ENCODE data around the gene POLR3G. TPM values are rescaled to one million over a fixed set of nuclear protein-coding genes. Genes with fewer than 3 reads are reported as not detected.

Gene POLR3G
- total RNA-seq, 3 donors from 2014 or later, result 0.64 to 1.5 (median 1.3) TPM

DNA sequence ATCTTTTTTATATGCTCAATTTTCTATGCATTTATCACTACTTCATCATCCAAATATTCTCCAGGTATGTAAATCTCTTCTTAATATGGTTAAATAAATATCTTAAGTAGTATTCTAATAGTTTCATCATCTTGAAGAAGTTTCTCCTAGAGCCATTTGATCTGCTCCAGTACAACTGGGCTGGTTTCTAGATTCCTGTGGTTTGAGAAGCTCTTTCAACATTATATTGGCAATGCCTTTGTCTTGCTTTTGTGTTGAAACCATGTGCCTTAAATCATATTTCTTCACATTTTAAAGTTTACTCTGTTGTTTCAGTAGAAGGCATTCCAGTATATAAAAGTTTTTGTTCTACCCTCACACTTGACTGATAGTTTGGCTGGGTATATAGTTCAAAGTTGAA, 27.7 kb upstream of the POLR3G start:
- ATAC-seq, result no peak
- TF ChIP-seq, protein P1, sequence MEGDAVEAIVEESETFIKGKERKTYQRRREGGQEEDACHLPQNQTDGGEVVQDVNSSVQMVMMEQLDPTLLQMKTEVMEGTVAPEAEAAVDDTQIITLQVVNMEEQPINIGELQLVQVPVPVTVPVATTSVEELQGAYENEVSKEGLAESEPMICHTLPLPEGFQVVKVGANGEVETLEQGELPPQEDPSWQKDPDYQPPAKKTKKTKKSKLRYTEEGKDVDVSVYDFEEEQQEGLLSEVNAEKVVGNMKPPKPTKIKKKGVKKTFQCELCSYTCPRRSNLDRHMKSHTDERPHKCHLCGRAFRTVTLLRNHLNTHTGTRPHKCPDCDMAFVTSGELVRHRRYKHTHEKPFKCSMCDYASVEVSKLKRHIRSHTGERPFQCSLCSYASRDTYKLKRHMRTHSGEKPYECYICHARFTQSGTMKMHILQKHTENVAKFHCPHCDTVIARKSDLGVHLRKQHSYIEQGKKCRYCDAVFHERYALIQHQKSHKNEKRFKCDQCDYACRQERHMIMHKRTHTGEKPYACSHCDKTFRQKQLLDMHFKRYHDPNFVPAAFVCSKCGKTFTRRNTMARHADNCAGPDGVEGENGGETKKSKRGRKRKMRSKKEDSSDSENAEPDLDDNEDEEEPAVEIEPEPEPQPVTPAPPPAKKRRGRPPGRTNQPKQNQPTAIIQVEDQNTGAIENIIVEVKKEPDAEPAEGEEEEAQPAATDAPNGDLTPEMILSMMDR (IDR thresholded peaks at IDR 0.05), result no peak
- intact Hi-C loops (cut with DNase I, micrococcal nuclease), result no loop called here

DNA sequence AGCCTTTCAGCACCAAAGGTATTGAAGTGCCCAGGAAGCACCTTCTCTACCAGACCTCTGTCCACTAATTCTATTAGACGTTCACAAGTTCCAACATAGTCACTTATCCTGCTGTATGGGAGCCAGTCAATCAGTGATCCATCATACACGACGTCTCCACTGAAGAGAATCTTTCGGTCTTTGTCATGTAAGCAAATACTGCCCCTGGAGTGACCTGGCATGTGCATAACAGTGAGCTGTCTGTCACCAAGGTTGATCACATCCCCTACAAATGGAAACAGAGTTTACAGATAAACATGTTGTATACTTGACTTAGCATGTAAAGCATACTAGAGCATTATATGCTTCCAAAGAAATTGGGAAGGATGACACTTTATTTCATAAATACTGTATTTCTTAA, 13.4 kb upstream of the POLR3G start:
- no peaks in the 10 kb centered on the region for H3K9me3 ChIP-seq
- ATAC-seq (no peak), DNase-seq (no peak)
- H3K4me3 ChIP-seq, result no peak overlapping the region
- H3K4me1 ChIP-seq (ENCODE audit: low read depth), result no peaks in the 10 kb centered on the region
- TF ChIP-seq, protein P1 (IDR thresholded peaks at IDR 0.05), result no peak
- intact Hi-C loops (cut with DNase I, micrococcal nuclease), result no loop called here
- H3K36me3 ChIP-seq (ENCODE audit: low read depth), result no peaks in the 10 kb centered on the region

More for the DNA sequence above, 27.7 kb upstream of the POLR3G start:
- H3K4me3 ChIP-seq, result no peak overlapping the region
- H3K36me3 ChIP-seq (ENCODE audit: low read depth), result no peaks in the 10 kb centered on the region
- no peaks in the 10 kb centered on the region for H3K4me1 ChIP-seq (ENCODE audit: low read depth)
- H3K9me3 ChIP-seq, result no peaks in the 10 kb centered on the region
- DNase-seq, result no peak

DNA sequence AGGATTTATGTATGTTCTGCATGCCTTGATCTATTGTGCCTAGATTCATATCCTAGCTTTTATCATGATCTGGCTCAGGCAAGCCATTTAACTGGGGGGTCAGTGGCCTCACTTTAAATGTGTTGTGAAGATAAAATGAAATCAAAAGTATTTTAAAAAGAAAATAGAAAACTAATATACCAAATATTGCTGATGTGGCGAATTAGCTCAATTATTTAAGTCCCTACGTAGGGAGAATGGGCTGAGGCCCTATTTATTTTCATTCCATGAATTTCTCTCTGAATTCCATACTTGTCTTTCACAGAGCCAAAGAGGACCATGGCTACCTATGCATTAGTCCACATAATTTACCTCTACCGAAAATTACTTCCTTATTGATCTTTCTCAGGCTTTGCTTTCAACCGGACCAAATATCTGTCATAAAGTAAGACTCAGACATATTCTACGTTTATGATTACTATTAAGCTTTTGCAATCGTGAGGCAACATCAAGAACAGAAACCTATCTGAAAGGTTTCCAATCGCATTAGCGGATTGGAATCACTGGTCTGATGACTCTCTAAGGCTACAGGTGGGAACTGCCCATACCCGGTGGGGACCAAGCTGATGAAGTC, 1.8 kb upstream of the POLR3G start:
- peaks cover 7% of the 10 kb centered on the region for H3K4me1 ChIP-seq (ENCODE audit: low read depth)
- no peaks in the 10 kb centered on the region for H3K9me3 ChIP-seq
- DNase-seq, result no peak
- H3K4me3 ChIP-seq, result no peak overlapping the region
- H3K36me3 ChIP-seq (ENCODE audit: low read depth), result no peaks in the 10 kb centered on the region
- TF ChIP-seq, protein P1 (IDR thresholded peaks at IDR 0.05), result no peak
- intact Hi-C loops (cut with DNase I, micrococcal nuclease), result loop anchor here in 1 of 2 donors (2.0 kb wide), 1 partner anchor 62 kb away; no protein-coding TSS in a partner anchor
- ATAC-seq, result no peak

DNA sequence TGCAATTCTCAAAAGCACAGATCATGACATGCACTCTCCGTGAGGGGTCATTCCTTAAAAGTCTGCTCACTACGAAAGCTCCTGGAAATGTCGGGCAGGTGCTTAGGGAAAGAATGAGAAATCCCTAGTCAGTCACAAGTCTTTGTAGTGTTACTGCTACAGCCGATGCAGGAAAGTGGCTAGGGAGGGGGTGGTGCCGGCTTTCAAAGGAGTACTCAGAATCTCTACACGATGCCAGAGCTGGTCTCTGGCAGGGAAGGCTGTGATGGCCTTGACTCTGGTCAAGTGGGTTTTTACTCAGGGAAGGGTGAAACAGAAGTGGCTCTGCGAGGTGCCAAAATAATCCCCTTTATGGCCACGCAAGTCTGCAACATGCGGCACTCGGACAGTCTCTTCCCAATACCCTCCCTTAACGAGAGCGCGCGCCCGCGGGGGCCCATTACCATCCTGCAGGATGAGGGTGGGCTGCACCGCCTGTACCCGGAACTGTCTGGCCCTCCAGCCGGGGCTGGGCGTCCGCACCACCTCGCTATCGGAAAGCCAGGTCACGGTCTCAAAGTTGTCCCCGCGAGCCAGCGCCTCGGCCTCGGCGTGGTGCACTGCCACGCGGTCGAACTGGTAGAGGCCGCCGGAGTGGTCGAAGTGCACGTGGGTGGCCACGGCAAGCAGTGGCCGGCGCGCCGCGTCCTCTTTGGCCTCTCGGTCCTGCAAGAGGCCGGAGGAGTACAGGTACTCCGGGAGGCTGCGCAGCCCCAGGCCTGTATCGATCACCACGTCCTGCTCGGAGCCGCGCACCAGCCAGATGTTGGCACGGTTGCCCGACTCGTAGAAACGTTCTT, 1.0 kb upstream of the POLR3G start:
- intact Hi-C loops (cut with DNase I, micrococcal nuclease), result loop anchor here in 1 of 2 donors (2.0 kb wide), 1 partner anchor 63 kb away; no protein-coding TSS in a partner anchor
- Histone ChIP-seq H3K36me3 (ENCODE audit: low read depth) (no peaks in the 10 kb centered on the region), H3K9me3 (no peaks in the 10 kb centered on the region), H3K4me1 (ENCODE audit: low read depth) (peaks cover 7% of the 10 kb centered on the region), H3K4me3 (peak overlapping the region; percentile 67)
- ATAC-seq (peak; percentile 44), DNase-seq (peak; percentile 53 to 74 (median 70))
- TF ChIP-seq, protein P1 (IDR thresholded peaks at IDR 0.05), result no peak

DNA sequence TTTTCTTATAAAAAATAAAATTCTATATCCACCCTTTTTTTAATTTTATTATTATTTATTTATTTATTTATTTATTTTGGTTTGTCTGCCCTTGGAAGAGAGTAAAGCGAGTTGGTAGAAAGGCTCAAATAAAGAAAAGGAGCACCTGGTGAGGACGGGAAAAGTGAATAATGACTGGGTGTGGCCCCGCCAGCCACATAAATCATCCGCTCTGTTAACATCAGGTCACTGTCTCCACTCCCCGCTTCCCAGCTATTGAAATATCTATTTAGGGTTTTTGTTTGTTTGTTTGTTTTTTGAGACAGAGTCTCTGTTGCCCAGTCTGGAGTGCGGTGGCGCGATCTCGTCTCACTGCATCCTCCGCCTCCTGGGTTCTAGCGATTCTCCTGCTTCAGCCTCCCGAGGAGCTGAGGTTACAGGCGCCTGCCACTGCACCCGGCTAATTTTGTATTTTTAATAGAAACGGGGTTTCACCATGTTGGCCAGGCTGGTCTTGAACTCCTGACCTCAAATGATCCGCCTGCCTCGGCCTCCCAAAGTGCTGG, 844 bp downstream of the POLR3G start:
- DNase-seq (peak in 1 of 3 donors; percentile 15), ATAC-seq (no peak)
- Histone ChIP-seq H3K9me3 (no peaks in the 10 kb centered on the region), H3K4me1 (ENCODE audit: low read depth) (peaks cover 7% of the 10 kb centered on the region), H3K4me3 (no peak overlapping the region), H3K36me3 (ENCODE audit: low read depth) (no peaks in the 10 kb centered on the region)
- TF ChIP-seq, protein P1 (IDR thresholded peaks at IDR 0.05), result no peak
- intact Hi-C loops (cut with DNase I, micrococcal nuclease), result no loop called here
